GM11168 (cell line): ENCODE data around the gene ZNF146.
"Not testable (repeated sequence)": the region's sequence is repeated elsewhere in the genome, so short reads cannot be mapped to it uniquely, and the experiment has no call there.

Experiments used
- in situ Hi-C: fragments of 300-500 bp; cut with MboI; formaldehyde crosslinking; loops from one replicate; pipeline ENCODE4 v1.12.0; 2022; ENCODE audit warnings: low sequenced_read_pairs; ENCODE audit not compliant: unreplicated experiment

Gene ZNF146

GRCh38 chr19:36214386-36215275, at the start of gene ZNF146, which contains the start of gene ZNF565:
Gene ZNF146, plus strand, starts transcription at chr19:36215106. Its CDS starts 21,335 bp downstream, at chr19:36236441.
Gene ZNF565, minus strand, starts transcription at chr19:36214665. Its CDS starts 12,680 bp downstream, at chr19:36201985.
- in situ Hi-C loops, result no loop called here

- in situ Hi-C loops, result no loop called here
Observed at GRCh38 chr19:36169084-36169760, 45.7 kb upstream of the ZNF146 start.

- in situ Hi-C loops, result loop anchor here (5.0 kb wide), 1 partner anchor 46 kb away; no protein-coding TSS in a partner anchor
Observed at GRCh38 chr19:36172852-36173251, 42.1 kb upstream of the ZNF146 start.

GRCh38 chr19:36173846-36174245, 41.1 kb upstream of the ZNF146 start:
- in situ Hi-C loops, result loop anchor here (5.0 kb wide), 1 partner anchor 47 kb away; no protein-coding TSS in a partner anchor

- in situ Hi-C loops, result not testable (repeated sequence)
Observed at GRCh38 chr19:36179077-36179476, 35.8 kb upstream of the ZNF146 start.

GRCh38 chr19:36182612-36183244, 32.2 kb upstream of the ZNF146 start:
- in situ Hi-C loops, result no loop called here

- in situ Hi-C loops, result no loop called here
Observed at GRCh38 chr19:36183245-36183628, 31.7 kb upstream of the ZNF146 start.

- in situ Hi-C loops, result not testable (repeated sequence)
Observed at GRCh38 chr19:36186722-36187121, 28.2 kb upstream of the ZNF146 start.

GRCh38 chr19:36196249-36196648, 18.7 kb upstream of the ZNF146 start:
- in situ Hi-C loops, result no loop called here

GRCh38 chr19:36198119-36198518, 16.8 kb upstream of the ZNF146 start:
- in situ Hi-C loops, result no loop called here

GRCh38 chr19:36201684-36202083, 13.2 kb upstream of the ZNF146 start:
- in situ Hi-C loops, result no loop called here

- in situ Hi-C loops, result no loop called here
Observed at GRCh38 chr19:36203293-36203692, 11.6 kb upstream of the ZNF146 start.

GRCh38 chr19:36207605-36208252, 7.2 kb upstream of the ZNF146 start:
- in situ Hi-C loops, result no loop called here

GRCh38 chr19:36209372-36209771, 5.5 kb upstream of the ZNF146 start:
- in situ Hi-C loops, result no loop called here

GRCh38 chr19:36210497-36210896, 4.4 kb upstream of the ZNF146 start:
- in situ Hi-C loops, result no loop called here

- in situ Hi-C loops, result no loop called here
Observed at GRCh38 chr19:36212895-36213294, 2.0 kb upstream of the ZNF146 start.

- in situ Hi-C loops, result no loop called here
Observed at GRCh38 chr19:36215276-36216123, 594 bp downstream of the ZNF146 start.

GRCh38 chr19:36221474-36221873, 6.6 kb downstream of the ZNF146 start:
- in situ Hi-C loops, result no loop called here

- in situ Hi-C loops, result no loop called here
Observed at GRCh38 chr19:36222503-36222902, 7.6 kb downstream of the ZNF146 start.
